GM19372 (cell line): ENCODE results near the gene ELP4.

ENCODE experiments used
- ATAC-seq: cut with Tn5 transposase; IDR thresholded peaks from one replicate; pipeline ENCODE4 v1.9.1; 2021; ENCODE audit warnings: mild to moderate bottlenecking, low read depth, moderate library complexity; ENCODE audit not compliant: unreplicated experiment

The ELP4 gene

DNA sequence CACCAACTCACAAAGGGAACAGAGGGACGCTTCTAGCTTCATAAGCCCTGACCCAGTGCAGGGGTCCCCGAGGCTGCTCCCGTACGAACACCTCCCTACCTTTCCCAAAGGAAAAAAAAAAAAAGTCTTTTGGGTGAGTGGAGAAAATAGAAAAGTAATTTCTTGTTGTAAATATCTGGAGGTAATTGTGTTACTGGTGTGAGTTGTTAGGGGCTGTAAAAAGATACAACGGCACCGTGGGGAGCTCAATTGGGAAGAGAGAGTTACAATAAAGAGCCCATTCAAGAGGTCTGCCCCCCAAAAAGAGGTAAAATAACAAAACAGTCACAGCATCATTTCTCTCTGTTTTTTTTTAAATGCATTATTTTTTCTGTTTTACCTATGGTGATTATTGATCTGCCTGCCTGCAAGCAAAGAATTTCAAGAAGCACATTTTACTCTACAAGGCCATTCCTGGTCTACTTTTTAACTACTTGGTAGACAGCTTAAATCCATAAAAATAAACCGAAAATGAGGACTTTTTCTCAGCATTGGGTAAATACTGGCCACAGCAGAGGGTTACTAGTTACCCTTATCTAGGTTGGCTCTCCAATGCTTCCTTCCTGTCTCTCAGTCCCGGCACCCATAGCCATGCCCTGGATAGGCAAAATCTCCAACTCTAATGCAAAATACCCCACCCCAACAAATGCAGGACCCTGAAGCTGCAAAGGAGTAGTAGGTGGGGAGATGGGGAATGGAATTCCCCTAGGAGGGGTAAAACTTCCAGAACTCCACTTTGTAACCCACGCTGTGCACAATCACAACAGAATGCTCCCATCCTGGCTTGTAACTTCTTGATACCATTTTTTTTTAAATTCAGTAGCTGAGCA lies 298.5 kb downstream of the ELP4 start:
- no peak for ATAC-seq

DNA sequence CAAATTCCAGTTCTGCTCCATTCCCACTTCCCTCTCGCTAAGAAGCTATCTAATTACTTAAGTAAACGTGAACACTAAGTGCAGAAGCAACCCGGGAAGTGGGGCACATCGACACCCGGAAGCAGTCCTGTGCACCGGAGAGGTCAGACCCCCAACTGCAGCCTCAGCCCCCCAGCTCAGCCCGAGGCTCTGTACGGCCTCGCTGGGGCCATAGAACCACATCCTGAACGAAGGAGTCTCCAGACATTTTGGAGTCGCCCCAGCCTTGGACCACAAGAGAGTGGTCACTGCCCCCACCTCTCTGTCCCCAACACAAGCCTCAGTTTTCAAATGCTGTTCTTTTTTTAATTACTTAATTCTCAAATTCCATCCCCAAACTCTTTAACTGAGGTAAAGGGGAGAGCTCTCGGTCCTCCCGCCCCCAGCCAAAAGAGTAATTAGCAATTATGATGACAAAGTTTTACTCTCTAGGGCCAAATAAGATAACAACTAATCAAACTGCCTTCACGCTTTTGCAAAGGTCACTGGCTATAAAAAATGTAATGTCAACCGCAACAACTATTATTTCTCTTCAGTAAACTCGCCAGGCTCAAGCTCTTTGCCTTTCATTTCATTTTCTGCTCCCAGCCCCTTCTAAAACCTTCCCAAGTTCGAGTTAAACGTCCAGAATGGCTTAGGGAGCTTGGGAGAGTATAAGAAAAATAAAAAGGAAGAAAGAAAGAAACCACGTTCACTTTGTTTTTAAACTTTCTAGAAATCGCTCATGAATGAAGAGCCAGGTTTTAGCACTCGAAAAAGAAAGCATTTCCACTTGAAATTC lies 299.4 kb downstream of the ELP4 start:
- ATAC-seq, result no peak

DNA sequence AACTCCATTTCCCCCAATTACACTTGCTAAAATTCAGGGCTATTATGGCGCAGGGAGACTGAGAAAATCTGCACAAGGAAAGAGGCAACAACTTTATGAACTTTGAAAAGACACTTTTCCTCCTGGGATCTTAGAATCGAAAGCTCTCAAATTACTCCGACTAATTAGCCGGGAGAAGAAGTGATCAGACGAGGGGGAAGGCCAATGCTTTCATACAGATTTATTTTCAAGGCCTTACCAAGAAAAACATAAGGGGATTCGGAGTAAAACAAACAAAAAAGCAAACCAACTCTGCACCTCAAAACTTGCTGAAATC lies 299.9 kb downstream of the ELP4 start:
- ATAC-seq, result no peak

DNA sequence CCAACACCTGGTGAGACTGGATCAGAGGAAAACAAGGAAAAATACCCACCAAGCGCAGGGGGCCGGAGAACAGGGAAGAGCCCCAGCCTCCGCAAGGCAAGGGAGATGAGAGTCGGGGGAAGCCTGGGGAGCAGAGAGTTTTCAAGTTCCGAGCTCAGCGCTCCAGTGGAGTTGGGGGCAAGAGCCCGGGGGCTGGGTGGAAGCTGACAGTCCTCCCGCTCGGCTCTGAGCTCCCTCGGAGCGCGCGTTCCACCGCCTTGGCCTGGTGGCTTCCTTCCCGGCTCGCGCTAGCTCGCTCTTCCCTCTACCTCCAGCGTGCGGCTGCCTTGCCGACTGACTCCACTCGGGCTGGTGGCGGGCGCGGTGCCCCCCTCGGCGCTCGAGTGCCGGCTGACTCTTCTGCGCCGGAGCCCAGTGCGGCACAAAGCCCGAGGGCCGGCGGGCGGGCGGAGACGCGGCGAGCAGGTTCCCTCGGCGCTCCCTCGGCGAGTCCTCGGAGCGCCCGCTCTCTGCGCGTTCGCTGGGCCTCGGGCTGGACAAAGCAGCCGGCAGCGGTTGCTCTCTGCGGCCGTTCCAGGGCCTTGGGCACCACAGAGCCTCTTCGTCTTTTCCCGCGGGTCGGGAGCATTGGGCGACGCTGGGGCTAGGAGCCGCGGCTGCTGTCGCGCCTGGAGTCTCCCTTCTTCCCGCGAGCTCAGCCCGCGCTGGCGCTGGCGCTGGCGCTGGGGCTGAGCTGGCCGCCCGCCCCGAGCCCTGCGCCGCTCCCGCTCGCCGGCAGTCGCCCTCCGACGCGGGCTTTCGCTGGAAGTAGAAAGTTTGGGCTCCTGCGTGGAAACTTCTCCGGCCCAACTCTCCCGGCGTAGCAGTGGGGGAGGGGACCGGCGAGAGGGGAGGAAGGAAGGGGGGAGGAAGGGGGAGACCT lies 300.6 kb downstream of the ELP4 start:
- ATAC-seq, result no peak

DNA sequence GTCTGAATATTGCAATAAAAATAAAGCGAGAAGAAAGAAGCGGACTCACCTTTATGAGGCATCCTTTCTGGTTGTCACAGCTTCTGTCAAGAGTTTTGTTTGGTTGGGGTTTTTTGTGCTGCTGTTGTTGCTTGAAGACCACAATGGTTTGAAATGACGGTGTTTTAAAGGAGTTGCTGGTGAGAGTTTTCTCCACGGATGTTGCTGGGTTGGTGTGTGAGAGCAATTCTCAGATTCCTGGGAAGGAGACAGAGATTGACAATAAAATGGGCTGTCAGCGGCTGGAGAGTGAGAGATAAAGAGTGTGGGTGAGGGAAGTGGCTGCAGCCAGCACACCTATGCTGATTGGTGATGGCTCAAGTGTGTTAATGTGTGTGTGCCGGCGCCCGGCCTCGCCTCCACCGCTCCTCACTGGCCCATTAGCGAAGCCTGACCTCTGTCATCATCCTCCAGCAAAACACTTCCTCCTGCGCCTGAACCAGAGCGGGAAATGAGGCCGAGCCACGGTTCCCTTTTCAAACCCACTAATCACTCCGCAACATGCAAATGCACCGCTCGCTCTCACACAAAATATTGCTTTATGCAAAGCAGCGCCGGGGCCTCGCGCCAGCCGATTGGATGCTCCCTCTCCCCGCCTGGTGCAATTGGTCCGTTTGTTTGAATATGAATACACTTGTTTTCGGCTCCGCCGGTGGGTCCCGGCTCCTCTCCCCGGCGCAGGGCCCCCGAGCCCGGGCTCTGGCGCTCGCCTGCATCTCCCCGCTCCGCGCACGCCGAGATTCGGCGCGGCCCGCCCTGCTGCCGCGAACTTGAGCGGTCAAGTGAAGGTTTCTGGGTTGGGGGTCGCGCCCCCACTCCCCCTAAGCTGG lies 301.4 kb downstream of the ELP4 start, which contains the start of gene PAX6:
Gene PAX6, minus strand, starts transcription at position 544 of the 869 bp plus-strand sequence. CDS start 4,911 bp downstream, outside the sequence.
- peak; percentile 43 for ATAC-seq

DNA sequence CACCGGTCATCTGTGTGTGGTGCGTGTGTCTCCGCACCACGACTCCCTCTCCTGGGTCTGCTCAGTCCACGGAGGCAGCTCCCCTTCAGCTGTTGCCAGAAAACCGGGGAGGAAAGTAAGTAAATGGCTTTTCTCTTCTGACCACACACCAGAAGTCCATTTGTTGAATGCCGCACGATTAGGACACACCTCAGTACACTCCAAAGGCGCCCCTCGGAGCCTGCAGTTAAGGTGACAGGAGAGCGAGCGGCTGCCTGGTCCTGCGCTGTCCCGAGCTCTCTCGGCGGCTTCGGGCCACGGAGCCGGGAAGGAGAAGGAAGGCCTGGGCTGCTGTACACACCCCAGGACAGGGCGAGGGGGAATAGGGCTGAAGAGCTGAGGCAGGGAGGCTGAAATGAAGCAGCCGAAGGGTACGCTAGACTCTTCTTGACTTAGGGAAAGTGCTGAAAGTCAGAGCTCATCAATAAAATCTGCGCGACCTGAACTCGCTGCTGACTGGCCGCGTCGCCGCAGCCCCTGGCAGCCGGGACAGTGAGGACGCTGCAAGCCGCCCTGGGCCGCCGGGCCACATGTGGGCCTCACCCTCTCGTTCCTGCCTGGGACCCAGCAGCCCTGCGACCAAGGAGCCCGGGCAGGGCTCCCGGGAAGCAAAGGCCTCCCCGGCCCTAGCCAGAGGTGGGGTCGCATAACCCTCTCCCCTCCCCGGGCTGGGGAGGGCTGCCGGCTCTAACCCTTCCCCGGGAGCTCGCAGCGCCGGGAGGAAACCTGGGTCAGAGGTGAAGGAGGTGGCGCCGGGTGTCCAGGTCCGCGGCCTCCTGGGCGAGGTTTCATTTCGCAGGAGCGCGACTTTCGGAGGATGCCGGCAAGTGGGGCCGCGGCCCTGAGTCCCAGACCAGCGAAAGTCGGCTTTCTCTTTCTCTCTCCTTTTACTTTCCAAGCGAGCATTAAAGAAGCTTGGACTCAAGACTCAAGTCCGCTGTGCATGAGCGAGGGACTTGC lies 303.1 kb downstream of the ELP4 start:
- no peak for ATAC-seq

DNA sequence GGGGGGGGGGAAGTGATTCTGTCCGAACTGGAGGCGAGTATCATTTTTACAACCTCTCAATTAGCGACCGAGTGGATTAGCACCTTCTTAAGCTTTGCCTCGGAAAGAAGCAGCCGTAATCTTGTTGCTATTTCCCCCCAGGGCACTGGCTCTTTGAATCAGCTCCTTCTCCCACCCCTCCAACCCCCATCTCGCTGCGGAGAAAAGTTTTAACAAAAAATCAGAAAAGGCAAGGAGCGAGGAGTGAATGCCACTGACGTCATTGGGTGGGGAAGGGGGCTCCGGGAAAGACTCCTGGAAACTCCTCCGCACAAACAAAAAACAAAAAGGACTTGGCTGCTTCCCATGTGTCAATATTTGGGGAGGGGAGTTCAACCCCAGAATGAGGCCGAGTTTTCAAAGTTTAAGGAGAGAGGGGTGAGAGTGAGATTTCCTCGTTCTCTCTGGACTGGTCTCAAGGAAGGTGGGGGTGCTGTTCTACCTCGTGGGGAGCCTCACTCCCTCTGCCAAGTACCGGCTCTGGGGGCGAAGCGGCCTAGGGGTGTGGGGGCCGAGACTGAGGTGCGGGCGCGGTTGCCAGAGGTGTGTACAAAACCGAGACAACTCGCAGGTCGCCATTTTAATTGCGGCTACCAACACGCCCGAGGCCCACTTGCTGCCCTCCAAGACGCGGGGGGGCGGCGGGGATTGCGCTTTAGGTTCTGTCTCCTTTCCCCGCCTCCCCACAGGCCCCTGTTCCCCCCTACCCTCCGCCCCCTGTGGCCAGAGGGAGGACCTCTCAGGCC lies 304.0 kb downstream of the ELP4 start:
- ATAC-seq, result no peak

DNA sequence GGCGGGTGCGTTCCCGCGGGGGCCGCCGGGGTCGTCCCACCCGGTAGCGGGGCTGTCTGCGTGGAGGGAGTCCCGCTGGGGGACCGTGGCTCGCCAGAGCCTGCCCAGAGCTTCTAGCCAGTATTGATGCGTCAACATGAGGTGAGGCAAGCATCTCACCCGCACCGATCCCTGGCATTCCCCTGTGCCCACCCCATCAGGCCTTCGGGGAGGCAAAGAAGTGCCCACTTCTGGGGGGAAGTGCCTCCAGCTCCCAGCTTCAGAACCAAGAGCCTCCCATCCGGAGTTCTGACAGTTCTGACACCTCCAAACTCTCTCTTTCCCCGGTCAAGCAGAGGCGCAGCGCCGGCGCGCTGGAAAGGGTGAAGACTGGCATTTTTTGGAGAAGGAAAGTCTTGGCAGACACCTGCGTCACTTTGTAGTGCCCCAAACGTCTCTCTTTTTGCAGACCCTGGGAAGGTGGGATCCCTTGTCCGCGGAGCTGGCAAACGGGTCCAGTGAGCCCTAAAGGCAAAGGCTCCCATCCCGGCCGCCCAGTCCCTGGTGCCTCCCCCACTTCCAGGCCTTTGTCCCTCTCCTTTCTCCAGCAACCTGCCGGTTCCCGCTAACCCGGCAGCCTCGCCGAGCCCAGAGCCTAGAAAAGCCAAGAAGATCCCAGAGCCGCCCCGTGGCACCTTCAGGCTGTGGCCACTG lies 304.8 kb downstream of the ELP4 start:
- ATAC-seq, result no peak

DNA sequence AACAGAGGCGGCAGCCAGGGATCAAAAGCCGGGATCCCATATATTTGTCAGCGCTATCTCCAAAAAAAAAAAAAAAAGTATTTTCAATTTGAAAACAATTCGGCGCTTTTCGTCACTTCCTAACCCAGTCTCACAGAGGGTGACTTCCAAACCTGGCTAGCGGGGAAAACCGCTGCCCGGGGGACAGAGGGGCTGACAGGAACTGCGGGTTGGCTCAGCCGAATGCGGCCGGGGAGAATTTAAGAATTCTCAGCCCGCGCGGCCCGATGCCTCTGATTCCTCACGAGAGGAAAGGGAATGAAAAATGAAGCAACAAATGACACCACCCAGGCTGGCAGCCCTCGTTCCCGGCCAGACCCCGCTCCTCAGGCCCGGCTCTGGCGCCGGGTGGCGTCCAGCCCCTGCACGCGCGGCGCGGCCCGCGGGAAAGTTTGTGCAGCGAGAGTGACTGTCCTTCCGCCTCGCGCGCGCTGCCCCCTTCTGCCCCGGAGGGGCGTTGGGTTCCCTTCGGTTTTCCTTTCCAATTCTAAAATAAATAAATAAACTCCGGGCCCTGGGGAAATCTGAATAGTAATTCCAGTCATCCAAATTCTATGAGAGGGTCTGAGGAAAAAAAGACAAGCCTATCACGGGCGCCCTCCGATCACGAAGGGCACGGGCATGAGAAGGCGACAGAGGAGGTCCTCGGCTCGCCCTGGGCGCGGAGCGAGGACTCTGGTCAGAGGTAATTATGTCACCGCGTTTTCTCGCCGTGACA lies 306.3 kb downstream of the ELP4 start:
- ATAC-seq, result no peak

DNA sequence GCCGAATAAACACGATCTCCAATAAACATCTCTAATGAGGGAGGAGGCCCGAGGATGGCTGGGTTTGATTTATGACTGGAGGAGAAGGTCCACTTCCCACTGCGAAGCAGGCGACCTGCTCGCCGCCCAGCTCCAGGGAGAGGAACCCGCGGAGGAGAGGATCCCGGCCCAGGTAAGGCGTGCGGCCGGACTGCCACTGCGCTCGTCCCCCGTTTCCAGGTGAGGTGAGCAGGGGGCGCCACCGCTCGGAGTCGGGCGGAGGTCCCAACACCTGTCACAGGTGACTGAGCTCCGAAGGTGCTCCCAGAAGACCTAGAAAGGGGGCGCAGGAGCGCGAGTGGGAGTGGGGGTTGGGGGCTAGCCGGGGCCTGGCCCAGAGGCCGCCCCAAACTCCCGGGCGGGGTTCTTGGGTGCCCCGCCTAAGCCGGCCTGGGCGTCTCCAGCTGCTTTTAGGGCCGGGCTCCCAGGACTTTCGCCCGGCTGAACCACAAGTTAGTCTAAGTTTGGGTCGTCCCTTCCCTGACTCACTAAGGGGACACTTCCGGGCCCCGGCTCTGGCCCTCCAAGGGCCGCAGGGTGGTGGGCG lies 307.0 kb downstream of the ELP4 start:
- ATAC-seq, result no peak

DNA sequence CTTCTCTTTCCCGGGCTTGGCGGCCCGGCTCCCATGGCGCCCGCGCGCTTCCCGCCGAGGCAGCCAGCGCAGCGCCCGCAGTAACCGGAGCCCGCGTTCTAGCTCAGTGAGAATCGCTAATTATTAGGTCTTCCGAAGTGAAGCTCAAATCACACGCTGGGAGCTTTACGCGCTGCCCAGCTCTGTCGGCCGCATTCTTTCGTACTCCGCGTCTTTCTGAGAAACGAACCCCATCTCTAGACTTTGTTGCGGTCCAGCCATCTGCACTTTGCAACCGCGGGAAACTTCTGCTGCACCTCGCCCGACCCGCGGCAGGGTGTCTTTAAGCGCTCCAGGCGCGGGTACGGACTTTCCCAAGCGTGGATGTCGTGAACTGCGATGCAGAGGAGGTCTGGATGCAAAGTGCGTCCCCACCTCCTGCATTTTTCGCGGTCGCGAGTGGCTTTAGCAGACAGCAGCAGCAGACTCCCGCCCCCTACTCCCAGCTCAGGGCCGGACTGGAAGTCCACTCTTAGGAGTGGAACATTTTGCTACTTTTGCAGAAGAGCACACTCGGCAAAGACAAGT lies 307.6 kb downstream of the ELP4 start:
- ATAC-seq, result no peak

DNA sequence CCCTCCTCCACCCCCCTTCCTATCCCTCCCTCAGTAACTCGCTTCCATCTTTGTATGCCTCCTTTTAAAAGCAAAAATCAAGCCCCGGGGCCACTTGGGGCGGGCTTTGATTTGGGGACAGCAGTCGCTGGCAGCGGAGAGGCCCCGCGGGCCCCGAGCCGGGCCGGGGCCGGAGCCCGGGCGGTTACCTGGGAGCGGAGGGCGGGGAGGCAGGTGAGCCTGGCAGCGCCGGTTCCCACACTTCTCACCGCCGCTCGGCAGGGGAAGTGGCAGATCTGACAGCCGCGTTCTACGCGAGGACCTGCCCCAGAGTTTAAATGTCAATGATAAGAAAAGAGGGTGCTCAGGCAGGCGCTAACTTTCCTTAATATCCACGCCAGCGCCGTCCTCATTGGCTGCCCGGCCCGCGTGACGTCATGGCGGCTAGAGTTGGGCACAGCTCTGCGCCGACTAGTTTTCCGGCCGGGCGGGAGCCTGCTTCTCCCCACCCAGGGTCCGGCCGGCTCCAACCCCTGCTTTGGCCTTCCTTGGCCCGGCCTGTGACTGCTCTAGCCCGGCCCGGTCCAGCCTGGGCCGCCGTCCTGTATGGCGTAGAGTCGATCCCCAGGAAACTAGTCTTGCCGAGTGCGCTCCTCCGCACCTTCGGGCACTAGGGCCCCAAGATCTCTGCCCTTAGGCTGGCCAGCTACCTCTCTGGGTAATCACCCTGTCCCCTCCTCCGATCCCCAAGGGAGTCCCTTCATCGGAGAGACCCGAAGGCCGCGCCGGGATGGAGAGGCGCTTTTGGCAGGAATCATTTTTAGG lies 308.3 kb downstream of the ELP4 start:
- no peak for ATAC-seq

DNA sequence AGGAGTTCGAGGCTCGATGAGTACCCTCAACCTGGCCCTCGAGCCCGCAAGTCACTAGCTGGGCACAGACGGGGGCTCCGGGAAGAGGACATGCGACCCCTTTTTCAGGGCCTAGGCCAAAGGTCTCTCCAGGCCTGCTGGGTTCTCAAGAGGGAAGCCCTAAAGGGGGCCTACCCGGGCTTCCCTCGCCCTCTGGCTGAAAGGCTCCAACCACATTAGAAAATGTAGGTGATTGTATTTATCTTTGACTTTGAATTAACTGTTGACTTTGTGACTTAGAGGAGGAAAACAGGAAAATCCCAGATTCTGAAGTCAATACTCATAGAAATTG lies 308.8 kb downstream of the ELP4 start:
- ATAC-seq, result no peak

DNA sequence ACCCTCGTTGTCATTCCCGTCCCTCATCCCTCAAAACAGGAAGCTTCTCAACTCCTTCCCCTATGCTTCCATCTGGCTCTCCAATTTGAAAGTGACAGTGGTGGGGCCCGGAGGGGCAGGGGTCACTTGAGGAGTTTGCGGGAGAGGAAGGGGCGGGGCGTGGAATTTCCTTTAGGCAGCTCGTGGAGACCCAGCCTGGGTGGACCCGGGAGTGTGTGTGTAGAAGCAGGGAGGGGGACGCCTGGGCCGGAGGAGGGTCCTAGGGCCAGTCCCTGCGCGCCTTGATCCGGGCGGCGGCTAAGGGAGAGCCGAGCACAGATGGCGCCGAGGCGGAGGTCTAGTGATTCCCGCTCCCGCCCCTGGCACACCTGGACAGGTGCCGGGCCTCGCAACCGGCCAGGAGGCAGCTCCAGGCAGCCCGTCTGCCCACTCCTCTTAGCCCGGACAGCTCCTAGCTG lies 309.3 kb downstream of the ELP4 start:
- ATAC-seq, result no peak
